HG03175 (cell line): Measurements from ENCODE around the gene GSG1L.

ENCODE experiments used
- ATAC-seq: cut with Tn5 transposase; IDR thresholded peaks from one replicate; pipeline ENCODE4 v1.9.1; 2021; ENCODE audit warnings: mild to moderate bottlenecking, moderate library complexity; ENCODE audit not compliant: unreplicated experiment

The GSG1L gene

GRCh38 chr16:27824786-27825185 lies 238.7 kb downstream of the GSG1L start:
- ATAC-seq = no peak

GRCh38 chr16:27824006-27824405 lies 239.5 kb downstream of the GSG1L start:
- ATAC-seq = no peak

- no peak for ATAC-seq
Observed at GRCh38 chr16:27823421-27823820, 240.1 kb downstream of the GSG1L start.

GRCh38 chr16:27822996-27823395 lies 240.5 kb downstream of the GSG1L start:
- ATAC-seq = no peak

- ATAC-seq = no peak
Observed at GRCh38 chr16:27822529-27822928, 241.0 kb downstream of the GSG1L start.

GRCh38 chr16:27820646-27821345 lies 242.7 kb downstream of the GSG1L start:
- no peak for ATAC-seq

- no peak for ATAC-seq
Observed at GRCh38 chr16:27819881-27820610, 243.5 kb downstream of the GSG1L start.

- no peak for ATAC-seq
Observed at GRCh38 chr16:27819356-27819755, 244.2 kb downstream of the GSG1L start.

- no peak for ATAC-seq
Observed at GRCh38 chr16:27818246-27818645, 245.3 kb downstream of the GSG1L start.

GRCh38 chr16:27817038-27817437 lies 246.5 kb downstream of the GSG1L start:
- ATAC-seq = no peak

GRCh38 chr16:27816561-27816960 lies 247.0 kb downstream of the GSG1L start:
- ATAC-seq = no peak

GRCh38 chr16:27813591-27813990 lies 249.9 kb downstream of the GSG1L start:
- ATAC-seq = no peak

GRCh38 chr16:27811881-27812280 lies 251.6 kb downstream of the GSG1L start:
- ATAC-seq = no peak

- ATAC-seq = no peak
Observed at GRCh38 chr16:27806986-27807385, 256.5 kb downstream of the GSG1L start.

GRCh38 chr16:27806388-27806787 lies 257.1 kb downstream of the GSG1L start:
- no peak for ATAC-seq

GRCh38 chr16:27805828-27806351 lies 257.6 kb downstream of the GSG1L start:
- ATAC-seq = no peak

GRCh38 chr16:27803775-27804549 lies 259.6 kb downstream of the GSG1L start:
- no peak for ATAC-seq

- no peak for ATAC-seq
Observed at GRCh38 chr16:27802664-27803439, 260.7 kb downstream of the GSG1L start.

GRCh38 chr16:27801289-27801945 lies 262.1 kb downstream of the GSG1L start:
- ATAC-seq = no peak

- ATAC-seq = no peak
Observed at GRCh38 chr16:27800817-27801216, 262.7 kb downstream of the GSG1L start.
